ENCODE measurements around the gene CNOT3.
A peak's percentile ranks its signal among the peaks of the same experiment; 100 is the strongest.
"Not testable (repeated sequence)": the region's sequence is repeated elsewhere in the genome, so short reads cannot be mapped to it uniquely, and the experiment has no call there.

CNOT3 gene

DNA sequence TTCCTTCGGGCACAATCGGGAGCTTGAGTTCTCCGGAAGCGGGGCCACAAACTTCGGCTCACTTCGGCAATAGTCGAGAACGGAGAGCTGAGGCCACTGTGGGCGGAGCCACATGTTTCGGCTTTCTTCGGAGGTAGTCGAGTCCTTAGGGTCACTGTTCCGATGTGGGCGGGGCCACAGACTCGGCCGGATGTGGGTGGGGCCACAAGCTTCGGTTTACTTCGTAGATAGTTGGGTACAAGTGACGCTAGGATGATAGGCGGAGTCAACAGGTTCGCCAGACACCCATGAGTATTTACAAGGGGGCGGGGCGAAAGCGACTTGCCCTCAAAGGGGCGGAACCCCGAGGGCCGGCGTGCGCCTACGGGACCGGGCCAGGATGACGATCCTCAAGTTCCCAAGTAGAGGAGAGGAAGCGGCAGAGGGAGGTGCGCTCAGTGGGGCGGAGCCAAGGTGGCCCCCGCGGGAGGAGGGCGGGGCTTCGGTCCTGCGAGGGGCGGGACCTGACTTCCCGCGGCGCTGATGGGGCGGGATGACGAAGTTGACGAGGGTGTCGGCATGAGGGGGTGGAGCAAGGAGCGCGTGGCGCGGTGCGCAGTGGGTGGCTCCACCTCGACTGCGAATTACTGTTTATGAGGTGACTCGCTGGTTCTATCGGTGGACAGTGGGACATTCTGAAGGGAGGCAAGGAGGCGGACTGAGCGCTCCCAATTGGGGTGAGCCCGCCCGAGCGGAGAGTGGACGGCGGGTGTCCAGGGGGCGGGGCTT, 52.4 kb downstream of the CNOT3 start:
- DNase-seq: peak; percentile 97 to 100 (median 100)

DNA sequence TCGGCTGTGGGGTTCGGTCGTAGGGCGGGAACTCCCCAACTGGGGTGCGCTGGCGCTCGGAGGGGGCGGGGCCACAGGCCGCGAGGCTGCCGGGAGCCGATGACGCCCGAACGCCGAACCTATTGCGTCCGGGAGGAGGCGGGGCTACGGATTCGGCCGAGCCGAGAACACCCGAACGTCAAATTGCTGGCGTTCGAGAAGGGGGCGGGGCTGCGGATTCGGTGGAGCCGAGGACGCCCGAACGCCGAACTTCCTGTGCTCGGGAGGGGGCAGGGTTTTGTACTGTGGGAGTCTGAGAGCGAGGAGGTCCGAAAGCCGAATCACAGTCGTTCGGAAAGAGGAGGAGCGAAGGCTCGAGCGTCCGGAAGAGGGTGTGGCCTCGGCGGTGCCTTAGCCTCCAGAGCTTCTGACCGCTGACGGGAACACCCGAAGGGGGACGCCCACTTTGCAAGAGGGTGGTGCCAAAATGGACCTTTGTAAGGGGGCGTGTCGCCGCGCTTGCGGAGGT, 53.0 kb downstream of the CNOT3 start:
- DNase-seq: peak; percentile 96 to 100 (median 99)

DNA sequence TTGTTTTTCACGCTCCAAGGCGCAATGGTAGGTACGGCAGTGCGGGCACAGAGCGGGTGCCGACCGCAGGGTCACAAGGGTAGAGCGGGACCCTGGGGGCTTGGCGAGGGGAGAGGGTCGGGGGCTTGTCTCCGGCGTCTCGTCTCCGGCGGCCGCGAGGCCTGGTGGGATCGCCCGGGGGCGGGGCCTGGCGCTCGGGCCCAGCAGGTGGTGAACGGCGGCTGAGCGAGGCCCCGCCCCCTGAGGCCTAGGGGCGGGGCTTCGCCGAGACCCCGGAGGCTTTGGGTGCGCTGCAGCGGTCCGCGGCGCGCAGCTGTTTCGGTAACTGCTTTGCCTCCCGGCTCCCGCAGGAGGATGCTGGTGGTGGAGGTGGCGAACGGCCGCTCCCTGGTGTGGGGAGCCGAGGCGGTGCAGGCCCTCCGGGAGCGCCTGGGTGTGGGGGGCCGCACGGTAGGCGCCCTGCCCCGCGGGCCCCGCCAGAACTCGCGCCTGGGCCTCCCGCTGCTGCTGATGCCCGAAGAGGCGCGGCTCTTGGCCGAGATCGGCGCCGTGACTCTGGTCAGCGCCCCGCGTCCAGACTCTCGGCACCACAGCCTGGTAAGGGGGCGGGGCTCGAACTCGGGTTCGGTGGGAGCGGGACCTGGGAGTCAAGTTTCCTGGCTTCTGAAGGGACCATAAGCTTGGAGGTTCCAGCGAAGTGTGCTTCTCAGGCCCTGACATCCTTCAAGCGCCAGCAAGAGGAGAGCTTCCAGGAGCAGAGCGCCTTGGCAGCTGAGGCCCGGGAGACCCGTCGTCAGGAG, 53.6 kb downstream of the CNOT3 start, which contains the start of gene TSEN34:
Gene TSEN34 (plus strand): TSS at position 298 of the 800 bp plus-strand sequence. CDS start 57 bp downstream, at position 355.
- peak in 46 of 56 donors; percentile 33 to 98 (median 90) for DNase-seq

DNA sequence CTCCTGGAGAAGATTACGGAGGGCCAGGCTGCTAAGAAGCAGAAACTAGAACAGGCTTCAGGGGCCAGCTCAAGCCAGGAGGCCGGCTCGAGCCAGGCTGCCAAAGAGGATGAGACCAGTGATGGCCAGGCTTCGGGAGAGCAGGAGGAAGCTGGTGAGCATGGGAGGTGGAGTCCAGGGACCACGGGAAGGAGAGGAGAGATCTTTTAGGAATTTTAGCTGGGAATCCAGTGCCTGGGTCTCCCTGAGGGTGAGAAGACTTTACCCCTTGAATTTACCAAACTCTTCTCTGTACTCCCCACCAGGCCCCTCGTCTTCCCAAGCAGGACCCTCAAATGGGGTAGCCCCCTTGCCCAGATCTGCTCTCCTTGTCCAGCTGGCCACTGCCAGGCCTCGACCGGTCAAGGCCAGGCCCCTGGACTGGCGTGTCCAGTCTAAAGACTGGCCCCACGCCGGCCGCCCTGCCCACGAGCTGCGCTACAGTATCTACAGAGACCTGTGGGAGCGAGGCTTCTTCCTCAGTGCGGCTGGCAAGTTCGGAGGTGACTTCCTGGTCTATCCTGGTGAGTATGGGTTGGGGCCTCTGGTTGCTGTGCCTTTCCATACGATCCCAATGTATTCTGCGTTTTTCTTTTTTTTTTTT, 54.4 kb downstream of the CNOT3 start:
- DNase-seq: no peak

DNA sequence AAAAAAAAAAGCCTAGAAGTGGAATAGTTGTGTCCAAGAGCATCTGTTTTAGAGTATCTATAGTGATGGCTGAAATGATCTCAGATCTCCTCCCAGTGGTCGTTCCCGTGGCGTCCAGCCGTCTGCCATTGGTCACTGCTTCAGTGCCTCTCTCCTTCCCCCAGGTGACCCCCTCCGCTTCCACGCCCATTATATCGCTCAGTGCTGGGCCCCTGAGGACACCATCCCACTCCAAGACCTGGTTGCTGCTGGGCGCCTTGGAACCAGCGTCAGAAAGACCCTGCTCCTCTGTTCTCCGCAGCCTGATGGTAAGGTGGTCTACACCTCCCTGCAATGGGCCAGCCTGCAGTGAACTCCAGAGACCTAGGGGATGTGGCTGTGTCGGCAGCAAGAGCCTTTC, 55.4 kb downstream of the CNOT3 start:
- DNase-seq: no peak

DNA sequence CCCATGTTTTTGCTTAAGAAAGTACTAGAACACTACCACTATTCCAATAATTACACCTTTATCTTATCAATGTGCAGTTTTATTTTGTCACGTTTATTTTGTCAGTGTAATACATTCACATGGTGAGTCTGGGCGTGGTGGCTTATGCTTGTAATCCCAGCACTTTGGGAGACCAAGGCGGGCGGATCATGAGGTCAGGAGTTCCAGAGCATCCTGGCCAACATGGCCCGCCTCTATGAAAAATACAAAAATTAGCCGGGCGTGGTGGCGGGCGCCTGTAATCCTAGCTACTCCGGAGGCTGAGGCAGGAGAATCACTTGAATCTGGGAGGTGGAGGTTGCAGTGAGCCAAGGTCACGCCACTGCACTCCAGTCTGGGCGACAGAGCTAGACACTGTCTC, 56.9 kb downstream of the CNOT3 start:
- DNase-seq: not testable (repeated sequence)

DNA sequence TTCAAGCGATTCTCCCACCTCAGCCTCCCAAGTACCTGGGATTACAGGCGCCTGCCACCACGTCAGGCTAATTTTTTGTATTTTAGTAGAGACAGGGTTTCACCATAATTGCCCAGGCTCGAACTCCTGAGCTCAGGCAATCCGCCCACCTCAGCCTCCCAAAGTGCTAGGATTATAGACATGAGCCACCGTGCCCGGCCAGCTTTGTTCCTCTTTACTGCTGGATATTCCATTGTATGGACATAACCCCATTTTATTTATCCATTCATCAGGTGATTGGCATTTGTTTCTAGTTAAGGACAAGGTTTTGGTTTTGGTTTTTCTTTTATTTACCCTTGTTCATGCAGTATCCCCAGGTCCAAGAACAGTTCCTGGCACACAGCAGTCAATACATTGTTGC, 59.0 kb downstream of the CNOT3 start:
- DNase-seq: no peak

DNA sequence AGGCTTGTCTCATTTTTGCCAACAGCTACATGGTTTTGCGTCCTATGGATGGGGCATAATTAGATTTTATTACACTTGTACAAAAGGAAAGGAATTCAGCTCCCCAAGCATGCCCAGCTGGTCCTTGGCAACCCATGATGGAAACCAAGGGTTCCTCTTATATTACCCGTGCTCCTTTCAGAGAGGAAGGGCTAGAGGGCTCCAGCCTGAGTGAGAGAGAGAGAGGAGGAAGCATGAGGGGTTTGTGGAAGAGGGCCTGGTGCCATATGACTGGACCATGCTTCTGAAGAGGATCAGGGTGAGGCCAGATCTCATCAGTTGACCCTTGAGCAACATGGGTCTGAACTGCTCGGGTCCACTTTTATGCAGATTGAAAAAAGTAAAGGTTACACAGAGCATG, 59.6 kb downstream of the CNOT3 start:
- DNase-seq: no peak

DNA sequence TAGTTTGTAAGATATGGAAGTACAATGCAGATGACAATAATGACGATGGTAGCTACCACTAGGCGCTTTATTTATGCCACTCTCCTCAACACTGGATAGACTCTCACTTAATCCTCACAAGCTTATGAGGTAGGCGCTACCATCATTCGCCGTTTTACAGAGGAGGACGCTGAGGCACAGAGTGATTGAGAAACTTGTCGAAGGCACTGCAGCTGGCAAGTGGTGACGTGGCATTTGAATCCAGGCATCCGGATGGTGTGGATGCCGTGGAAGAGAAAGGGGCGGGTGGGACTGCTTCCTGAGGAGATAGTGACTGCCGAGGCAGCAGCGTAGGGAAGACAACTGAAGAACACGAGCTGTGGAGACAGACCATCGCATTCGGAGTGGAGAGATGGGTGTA, 61.8 kb downstream of the CNOT3 start:
- no peak for DNase-seq

DNA sequence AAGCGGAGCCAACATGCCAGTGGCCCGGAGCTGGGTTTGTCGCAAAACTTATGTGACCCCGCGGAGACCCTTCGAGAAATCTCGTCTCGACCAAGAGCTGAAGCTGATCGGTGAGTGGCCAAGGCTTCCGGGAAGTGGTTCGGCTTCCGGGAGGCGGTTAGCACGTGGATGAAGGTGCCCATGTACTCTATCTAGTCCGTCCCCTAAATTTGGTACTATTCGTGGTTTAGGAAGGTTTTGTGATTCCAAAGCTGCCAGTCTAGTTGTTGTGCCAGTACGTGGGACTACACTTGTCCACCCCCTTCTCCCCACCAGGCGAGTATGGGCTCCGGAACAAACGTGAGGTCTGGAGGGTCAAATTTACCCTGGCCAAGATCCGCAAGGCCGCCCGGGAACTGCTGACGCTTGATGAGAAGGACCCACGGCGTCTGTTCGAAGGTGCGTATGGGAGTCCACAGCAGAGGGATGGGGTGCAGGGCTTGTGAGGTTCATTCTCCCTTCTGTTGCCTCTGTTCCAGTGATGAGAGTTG, 63.7 kb downstream of the CNOT3 start:
- no peak for DNase-seq

DNA sequence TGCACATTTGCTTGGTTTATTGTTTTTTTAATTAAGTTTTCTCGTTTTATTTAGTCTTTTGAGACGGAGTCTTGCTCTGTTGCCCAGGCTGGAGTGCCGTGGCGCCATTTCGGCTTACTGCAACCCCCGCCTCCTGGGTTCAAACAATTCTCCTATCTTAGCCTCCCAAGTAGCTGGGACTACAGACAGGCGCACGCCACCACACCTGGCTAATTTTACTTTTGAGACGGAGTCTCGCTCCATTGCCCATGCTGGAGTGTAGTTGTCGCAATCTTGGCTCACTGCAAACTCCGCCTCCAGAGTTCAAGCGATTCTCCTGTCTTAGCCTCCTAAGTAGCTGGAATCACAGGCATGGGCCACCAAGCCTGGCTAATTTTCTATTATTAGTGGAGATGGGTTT, 64.4 kb downstream of the CNOT3 start:
- no peak for DNase-seq

DNA sequence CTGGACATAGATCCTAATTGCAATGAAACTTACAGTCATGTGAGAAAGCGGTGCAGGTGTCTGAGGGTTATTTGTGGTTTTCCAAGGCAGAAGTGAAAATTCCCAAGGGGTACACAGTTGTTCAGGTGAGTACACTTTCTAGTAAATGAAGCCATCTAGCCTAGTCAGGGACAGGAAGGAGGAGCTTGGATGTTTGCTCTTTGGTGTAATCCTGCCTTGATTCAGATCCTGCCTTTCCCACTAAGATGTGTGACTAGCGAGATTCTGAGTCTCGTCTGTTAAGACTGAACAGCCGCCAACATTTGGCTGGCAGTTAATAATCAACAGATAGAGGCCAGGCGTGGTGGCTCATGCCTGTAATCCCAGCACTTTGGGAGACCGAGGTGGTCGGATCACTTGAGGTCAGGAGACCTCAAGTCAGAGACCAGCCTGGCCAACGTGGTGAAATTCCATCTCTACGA, 65.6 kb downstream of the CNOT3 start:
- no peak for DNase-seq

DNA sequence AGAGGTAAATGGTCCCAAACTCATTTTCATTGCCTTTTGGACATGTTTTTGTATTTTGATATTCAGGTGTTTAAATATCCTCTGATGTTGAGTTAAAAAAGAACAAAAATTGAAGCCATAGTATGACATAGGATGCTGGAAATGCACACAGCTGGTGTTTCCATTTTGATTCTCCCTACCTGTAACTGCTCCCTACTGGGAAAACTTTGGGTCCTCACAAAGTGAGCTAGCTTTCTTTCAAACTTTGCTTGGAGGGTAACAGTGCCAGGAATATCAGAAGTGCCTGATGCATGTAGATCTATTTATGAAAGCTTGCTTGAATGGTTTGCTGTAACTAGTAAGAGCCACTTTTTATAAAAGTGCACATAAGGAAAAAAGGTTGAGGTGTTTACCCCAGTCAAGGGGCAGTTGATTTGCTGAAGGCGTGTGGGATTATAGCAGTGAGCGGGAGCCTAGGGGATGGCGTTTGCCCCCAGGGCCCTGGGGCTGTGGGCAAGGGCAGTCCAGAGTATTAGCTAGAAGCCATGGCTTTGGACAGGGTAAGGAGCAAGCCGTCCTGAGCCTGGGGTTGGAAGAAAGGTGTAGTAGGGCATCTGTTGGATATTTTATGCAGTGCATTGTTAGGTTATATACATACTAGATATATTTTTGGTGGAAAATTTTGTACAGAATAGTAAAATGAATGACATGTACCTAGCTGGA, 67.4 kb downstream of the CNOT3 start:
- DNase-seq: no peak
